Esophagus squamous epithelium (tissue), 4 donors: ENCODE data around the gene SOX6.

Experiments
- CTCF ChIP-seq, 6 experiments: fragments of 450-650 bp in 4 of 6; fragments of 200-600 bp in 2 of 6; sonication (generic) in 2 of 6; IDR thresholded peaks; one replicate each; pipeline ENCODE4 v1.5.1; 2016 to 2019; ENCODE audit warnings: antibody characterized with exemption in 6 of 6, mild to moderate bottlenecking in 4 of 6, moderate library complexity in 4 of 6
- POLR2A ChIP-seq, 4 donors: fragments of 450-650 bp; IDR thresholded peaks; one replicate each; pipeline ENCODE4 v1.6.1; 2017; ENCODE audit warnings: antibody characterized with exemption in 4 of 4, mild to moderate bottlenecking in 4 of 4, moderate library complexity in 3 of 4

DNA sequence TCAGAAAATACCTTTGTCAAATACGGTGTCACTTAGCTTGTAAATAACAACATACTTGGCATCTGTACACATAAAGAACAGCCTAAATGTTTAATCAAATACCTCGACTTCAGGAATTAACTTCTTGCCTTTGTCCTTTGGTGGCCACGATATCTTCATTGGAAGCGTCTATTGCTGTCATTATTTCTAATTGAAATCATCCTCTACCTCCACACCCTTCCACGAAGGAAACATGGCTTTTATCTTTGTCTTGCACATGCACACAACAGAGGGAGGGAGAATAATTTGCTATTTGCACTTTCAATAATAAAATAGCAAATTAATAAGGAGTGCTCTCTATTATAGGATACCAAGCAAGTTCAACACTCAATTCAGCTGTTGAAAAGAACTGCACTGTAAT is 25.8 kb upstream of the SOX6 start:
- TF ChIP-seq POLR2A (IDR thresholded peaks at IDR 0.05) (no peak), CTCF (IDR thresholded peaks at IDR 0.05) (no peak)
